Prostate gland (tissue), 2 donors: ENCODE results near the gene TTC24.
A peak's percentile ranks its signal among the peaks of the same experiment; 100 is the strongest.

ENCODE experiments used
- POLR2A ChIP-seq: fragments of 450-650 bp; IDR thresholded peaks from one replicate; pipeline ENCODE4 v1.6.1; 2016; ENCODE audit warnings: antibody characterized with exemption, mild to moderate bottlenecking
- TF ChIP-seq, protein P1 (sequence below), 4 experiments: fragments of 200-600 bp in 2 of 4; fragments of 450-650 bp in 2 of 4; sonication (generic) in 2 of 4; IDR thresholded peaks; 1 replicate in 3 of 4; 2 replicates in 1 of 4; pipeline ENCODE4 v1.5.1; 2016 to 2019; ENCODE audit warnings: antibody characterized with exemption in 4 of 4, mild to moderate bottlenecking in 2 of 4, moderate library complexity in 2 of 4

DNA sequence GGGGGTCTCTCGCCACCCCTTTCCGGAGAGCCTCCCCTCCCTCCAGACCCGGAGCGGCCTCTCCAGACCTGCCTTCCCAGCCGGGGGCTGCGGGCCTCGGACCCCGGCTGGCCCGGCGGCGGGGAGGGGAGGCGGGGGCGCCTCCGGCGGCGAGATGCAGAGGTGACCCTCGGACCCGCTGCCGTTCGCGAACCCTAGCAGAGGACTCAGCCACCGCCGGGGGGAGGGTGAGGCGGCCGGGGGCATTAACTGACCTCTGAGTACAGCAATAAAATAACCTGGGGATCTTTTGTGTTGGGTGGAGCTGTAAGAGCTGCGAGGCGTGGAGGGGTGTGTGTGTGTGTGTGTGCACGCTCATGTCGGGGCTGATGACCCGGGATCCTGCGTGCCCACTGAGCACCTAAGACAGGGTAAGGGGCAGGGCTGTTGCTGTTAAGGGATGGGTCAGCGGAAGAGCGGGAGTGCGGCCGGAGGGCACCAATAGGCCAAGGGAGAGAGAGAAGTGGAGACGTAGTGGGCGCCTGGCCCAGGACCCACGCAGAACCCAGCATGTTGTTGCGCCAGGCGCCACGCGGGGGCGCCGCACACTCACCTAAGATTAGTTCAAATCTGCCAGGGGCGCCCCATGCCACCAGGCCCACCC, 46.0 kb downstream of the TTC24 start:
- TF ChIP-seq, protein P1, sequence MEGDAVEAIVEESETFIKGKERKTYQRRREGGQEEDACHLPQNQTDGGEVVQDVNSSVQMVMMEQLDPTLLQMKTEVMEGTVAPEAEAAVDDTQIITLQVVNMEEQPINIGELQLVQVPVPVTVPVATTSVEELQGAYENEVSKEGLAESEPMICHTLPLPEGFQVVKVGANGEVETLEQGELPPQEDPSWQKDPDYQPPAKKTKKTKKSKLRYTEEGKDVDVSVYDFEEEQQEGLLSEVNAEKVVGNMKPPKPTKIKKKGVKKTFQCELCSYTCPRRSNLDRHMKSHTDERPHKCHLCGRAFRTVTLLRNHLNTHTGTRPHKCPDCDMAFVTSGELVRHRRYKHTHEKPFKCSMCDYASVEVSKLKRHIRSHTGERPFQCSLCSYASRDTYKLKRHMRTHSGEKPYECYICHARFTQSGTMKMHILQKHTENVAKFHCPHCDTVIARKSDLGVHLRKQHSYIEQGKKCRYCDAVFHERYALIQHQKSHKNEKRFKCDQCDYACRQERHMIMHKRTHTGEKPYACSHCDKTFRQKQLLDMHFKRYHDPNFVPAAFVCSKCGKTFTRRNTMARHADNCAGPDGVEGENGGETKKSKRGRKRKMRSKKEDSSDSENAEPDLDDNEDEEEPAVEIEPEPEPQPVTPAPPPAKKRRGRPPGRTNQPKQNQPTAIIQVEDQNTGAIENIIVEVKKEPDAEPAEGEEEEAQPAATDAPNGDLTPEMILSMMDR (IDR thresholded peaks at IDR 0.05) = peak; percentile 34 to 80 (median 74)
- TF ChIP-seq POLR2A = no peak
